Tibial nerve (tissue), 4 donors: Measurements from ENCODE around the gene ZNF438. TPM values are rescaled to one million over a fixed set of nuclear protein-coding genes. Genes with fewer than 3 reads are reported as not detected.

Experiments used
- DNase-seq, 2 donors: peaks; one replicate each; pipeline ENCODE4 v3.0.0-alpha.2; 2019; ENCODE audit warnings: low spot score in 2 of 2
- H3K27ac ChIP-seq, 4 donors: fragments of 200-600 bp; sonication (generic) in 3 of 4; one replicate each; pipeline ENCODE4 v1.5.1; 2017 to 2019; ENCODE audit warnings: mild to moderate bottlenecking in 1 of 4
- H3K27me3 ChIP-seq, 2 donors: fragments of 200-600 bp; sonication (generic) in 1 of 2; one replicate each; pipeline versions ENCODE4 v1.5.1 to v1.6.0; 2017 to 2019
- H3K36me3 ChIP-seq, 3 donors: fragments of 200-600 bp; sonication (generic); one replicate each; pipeline ENCODE4 v1.5.1; 2018 to 2019
- H3K4me1 ChIP-seq, 4 donors: fragments of 200-600 bp; sonication (generic) in 3 of 4; one replicate each; pipeline ENCODE4 v1.5.1; 2017 to 2019
- H3K4me3 ChIP-seq, 4 donors: fragments of 200-600 bp; sonication (generic) in 3 of 4; one replicate each; pipeline ENCODE4 v1.5.1; 2017 to 2019; ENCODE audit warnings: mild to moderate bottlenecking in 1 of 4, moderate library complexity in 1 of 4
- H3K9me3 ChIP-seq, 4 donors: fragments of 200-600 bp; sonication (generic) in 3 of 4; one replicate each; pipeline ENCODE4 v1.5.1; 2017 to 2019
- EP300 ChIP-seq, 2 donors: sonication (generic); formaldehyde crosslinking; IDR thresholded peaks; one replicate each; pipeline ENCODE4 v1.6.1; 2017; ENCODE audit warnings: antibody characterized with exemption in 2 of 2, mild to moderate bottlenecking in 1 of 2
- POLR2A ChIP-seq, 2 donors: fragments of 450-650 bp; IDR thresholded peaks; one replicate each; pipeline ENCODE4 v1.6.1; 2017; ENCODE audit warnings: antibody characterized with exemption in 2 of 2, mild to moderate bottlenecking in 2 of 2, moderate library complexity in 2 of 2
- WGBS, 2 donors: methylation state at CpG; one replicate each; pipeline ENCODE4 v1.1.5; 2018; 5-methylcytosine and 5-hydroxymethylcytosine counted together
- total RNA-seq, 4 donors: library from RNA; depleted of rRNA; stranded (reverse); fragments of >200 nt; gene quantifications; one replicate each; pipeline ENCODE4 v1.1.0, GENCODE V29; 2016
- TF ChIP-seq, protein P1 (sequence below), 5 experiments: fragments of 200-600 bp in 3 of 5; fragments of 450-650 bp in 2 of 5; sonication (generic) in 3 of 5; IDR thresholded peaks; one replicate each; pipeline ENCODE4 v1.5.1; 2016 to 2019; ENCODE audit warnings: antibody characterized with exemption in 5 of 5, mild to moderate bottlenecking in 3 of 5, moderate library complexity in 2 of 5

ZNF438 gene
- total RNA-seq, 4 donors from 2014 or later: 10.8 to 26.5 (median 19.7) TPM

DNA sequence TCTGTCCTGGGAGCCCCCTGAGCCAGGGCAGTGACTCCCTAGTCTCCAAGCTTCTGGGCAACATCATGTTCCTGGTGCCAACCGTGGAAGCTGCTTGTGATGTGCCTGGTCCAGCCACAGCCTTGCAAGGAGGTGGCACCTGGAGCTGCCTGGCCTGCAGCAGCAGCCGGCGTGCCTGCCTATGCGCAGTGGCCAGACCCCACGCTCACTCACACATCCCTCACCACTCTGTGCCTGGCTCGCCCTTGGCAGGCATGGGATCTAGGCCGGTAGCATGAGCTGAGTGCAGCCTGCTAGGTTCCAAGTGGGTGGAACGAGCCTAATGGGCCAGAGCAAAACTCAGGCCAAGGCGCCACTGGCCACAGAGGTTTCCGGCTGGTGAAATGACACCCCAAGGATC lies 184.0 kb downstream of the ZNF438 start:
- WGBS, 2 donors: 97 to 99% methylated on average over 6 to 7 of the region's 10 CpGs
- Histone ChIP-seq H3K27me3 (no peaks in the 10 kb centered on the region), H3K27ac (no peak overlapping the region), H3K4me1 (peaks cover 0 to 5% (median 0%) of the 10 kb centered on the region in 4 donors), H3K9me3 (no peaks in the 10 kb centered on the region), H3K4me3 (no peak overlapping the region), H3K36me3 (peaks cover 0 to 61% (median 0%) of the 10 kb centered on the region in 3 donors)
- no peak for TF ChIP-seq POLR2A (IDR thresholded peaks at IDR 0.05)
- TF ChIP-seq, protein P1, sequence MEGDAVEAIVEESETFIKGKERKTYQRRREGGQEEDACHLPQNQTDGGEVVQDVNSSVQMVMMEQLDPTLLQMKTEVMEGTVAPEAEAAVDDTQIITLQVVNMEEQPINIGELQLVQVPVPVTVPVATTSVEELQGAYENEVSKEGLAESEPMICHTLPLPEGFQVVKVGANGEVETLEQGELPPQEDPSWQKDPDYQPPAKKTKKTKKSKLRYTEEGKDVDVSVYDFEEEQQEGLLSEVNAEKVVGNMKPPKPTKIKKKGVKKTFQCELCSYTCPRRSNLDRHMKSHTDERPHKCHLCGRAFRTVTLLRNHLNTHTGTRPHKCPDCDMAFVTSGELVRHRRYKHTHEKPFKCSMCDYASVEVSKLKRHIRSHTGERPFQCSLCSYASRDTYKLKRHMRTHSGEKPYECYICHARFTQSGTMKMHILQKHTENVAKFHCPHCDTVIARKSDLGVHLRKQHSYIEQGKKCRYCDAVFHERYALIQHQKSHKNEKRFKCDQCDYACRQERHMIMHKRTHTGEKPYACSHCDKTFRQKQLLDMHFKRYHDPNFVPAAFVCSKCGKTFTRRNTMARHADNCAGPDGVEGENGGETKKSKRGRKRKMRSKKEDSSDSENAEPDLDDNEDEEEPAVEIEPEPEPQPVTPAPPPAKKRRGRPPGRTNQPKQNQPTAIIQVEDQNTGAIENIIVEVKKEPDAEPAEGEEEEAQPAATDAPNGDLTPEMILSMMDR (IDR thresholded peaks at IDR 0.05): no peak
- no peak for TF ChIP-seq EP300 (IDR thresholded peaks at IDR 0.05)
- DNase-seq: no peak

DNA sequence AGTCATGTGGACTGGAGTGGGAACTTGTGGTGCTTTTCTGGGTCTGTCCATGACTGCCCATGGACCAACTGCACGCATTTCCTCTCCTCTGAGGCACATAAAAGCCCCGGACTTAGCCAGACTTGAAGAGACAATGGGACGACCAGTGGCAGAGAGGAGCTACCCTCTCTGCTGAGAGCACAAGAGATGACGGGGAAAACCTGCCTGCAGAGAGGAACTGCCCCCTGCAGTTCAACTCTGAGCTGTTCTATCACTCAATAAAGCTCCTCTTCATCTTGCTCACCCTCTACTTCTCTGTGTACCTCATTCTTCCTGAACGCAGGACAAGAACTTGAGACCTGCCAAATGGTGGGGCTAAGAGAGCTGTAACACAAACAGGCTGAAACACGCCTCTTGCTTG lies 184.5 kb downstream of the ZNF438 start:
- Histone ChIP-seq H3K4me3 (no peak overlapping the region), H3K4me1 (peaks cover 0 to 5% (median 0%) of the 10 kb centered on the region in 4 donors), H3K27ac (no peak overlapping the region), H3K27me3 (no peaks in the 10 kb centered on the region), H3K36me3 (peaks cover 0 to 61% (median 0%) of the 10 kb centered on the region in 3 donors), H3K9me3 (no peaks in the 10 kb centered on the region)
- 94 to 95% methylated on average over 6 of the region's 6 CpGs for WGBS, 2 donors
- TF ChIP-seq EP300 (IDR thresholded peaks at IDR 0.05): no peak
- no peak for TF ChIP-seq POLR2A (IDR thresholded peaks at IDR 0.05)
- TF ChIP-seq, protein P1 (IDR thresholded peaks at IDR 0.05): no peak
- DNase-seq: no peak

DNA sequence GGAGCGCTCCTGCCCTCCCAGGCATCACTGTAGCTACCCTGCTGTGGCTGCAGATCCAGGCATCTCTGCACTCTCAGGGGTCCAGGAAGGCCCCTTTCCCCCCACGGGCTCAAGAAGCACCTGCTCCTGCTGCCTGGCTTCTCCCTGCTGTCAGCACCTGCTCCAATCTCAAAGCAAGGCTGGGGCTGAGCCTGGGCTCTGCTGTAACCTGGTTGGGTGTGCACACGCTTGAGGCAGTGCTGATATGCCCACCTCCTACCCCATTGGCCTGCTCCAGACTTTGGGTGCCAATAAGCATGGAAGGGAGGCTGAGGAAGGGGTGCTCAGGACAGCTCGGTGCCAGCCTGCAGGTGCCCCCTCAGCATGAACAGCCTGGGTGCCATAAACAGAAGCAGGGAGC lies 185.0 kb downstream of the ZNF438 start:
- H3K36me3 ChIP-seq: peaks cover 0 to 61% (median 0%) of the 10 kb centered on the region in 3 donors
- no peak for DNase-seq
- H3K9me3 ChIP-seq: no peaks in the 10 kb centered on the region
- no peaks in the 10 kb centered on the region for H3K27me3 ChIP-seq
- no peak for TF ChIP-seq EP300 (IDR thresholded peaks at IDR 0.05)
- no peak for TF ChIP-seq POLR2A (IDR thresholded peaks at IDR 0.05)
- TF ChIP-seq, protein P1 (IDR thresholded peaks at IDR 0.05): no peak
- no peak overlapping the region for H3K4me3 ChIP-seq
- peaks cover 0 to 5% (median 0%) of the 10 kb centered on the region in 4 donors for H3K4me1 ChIP-seq
- 74 to 93% methylated on average over 4 of the region's 4 CpGs for WGBS, 2 donors
- no peak overlapping the region for H3K27ac ChIP-seq

DNA sequence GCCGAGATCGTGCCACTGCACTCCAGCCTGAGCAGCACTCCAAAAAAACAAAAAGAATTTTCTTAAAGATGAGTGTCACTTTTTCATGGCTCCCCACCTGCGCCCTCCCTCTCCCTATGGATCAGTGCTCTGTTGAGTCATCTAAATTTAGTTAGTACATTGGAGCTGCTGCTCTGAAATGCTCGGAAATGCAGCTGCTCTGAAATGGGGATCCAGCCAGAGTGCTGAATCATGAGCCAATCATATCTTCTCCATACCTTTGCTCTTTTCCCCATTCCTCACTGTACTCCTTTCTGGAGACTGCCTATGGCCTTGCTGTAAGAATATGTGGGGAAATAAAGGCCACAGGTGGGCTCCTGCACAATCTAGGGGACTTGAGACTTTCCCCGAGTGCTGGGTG lies 188.8 kb downstream of the ZNF438 start:
- TF ChIP-seq POLR2A (IDR thresholded peaks at IDR 0.05): no peak
- TF ChIP-seq, protein P1 (IDR thresholded peaks at IDR 0.05): no peak
- H3K9me3 ChIP-seq: no peaks in the 10 kb centered on the region
- 86 to 95% methylated on average over 5 of the region's 5 CpGs for WGBS, 2 donors
- no peak overlapping the region for H3K27ac ChIP-seq
- H3K4me1 ChIP-seq: peaks cover 0 to 5% (median 0%) of the 10 kb centered on the region in 4 donors
- DNase-seq: no peak
- H3K36me3 ChIP-seq: peaks cover 0 to 32% (median 0%) of the 10 kb centered on the region in 3 donors
- H3K4me3 ChIP-seq: no peak overlapping the region
- H3K27me3 ChIP-seq: no peaks in the 10 kb centered on the region

DNA sequence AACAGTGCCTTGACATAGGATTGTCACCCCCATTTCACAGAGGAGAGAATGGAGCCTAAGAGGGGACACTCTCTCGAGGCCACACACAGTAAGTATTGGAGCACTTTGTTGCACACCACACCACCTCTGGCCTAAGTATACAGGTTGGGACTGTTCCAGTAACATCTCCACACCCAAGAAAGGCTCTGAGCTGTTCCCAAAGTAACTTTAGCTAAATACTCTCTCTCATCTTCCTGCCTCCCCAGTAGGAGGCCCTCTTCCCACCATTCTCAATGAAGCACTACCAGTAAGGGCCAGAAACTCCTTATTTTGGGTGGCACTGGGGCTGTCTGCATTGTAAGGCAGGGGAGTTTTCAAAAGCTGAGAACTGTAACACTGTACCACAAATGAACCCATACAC lies 189.5 kb downstream of the ZNF438 start:
- no peaks in the 10 kb centered on the region for H3K27me3 ChIP-seq
- WGBS, 2 donors: 92 to 95% methylated on average over 1 of the region's 1 CpG
- H3K36me3 ChIP-seq: peaks cover 0 to 25% (median 0%) of the 10 kb centered on the region in 3 donors
- DNase-seq: no peak
- no peak overlapping the region for H3K27ac ChIP-seq
- H3K4me1 ChIP-seq: peaks cover 0 to 5% (median 0%) of the 10 kb centered on the region in 4 donors
- TF ChIP-seq POLR2A (IDR thresholded peaks at IDR 0.05): no peak
- no peak for TF ChIP-seq EP300 (IDR thresholded peaks at IDR 0.05)
- TF ChIP-seq, protein P1 (IDR thresholded peaks at IDR 0.05): no peak
- H3K9me3 ChIP-seq: no peaks in the 10 kb centered on the region
- H3K4me3 ChIP-seq: no peak overlapping the region
